Measurements from ENCODE around the gene APBB2. TPM values are rescaled to one million over a fixed set of nuclear protein-coding genes. Genes with fewer than 3 reads are reported as not detected.

APBB2 gene
- total and polyA plus RNA-seq, 2 of the 8 experiments (the other 6 are each of a cell fraction or from before 2014, with no cell fraction given) = 58.7 to 59.4 TPM

- H3K36me3 ChIP-seq (ENCODE audit: control insufficient read depth in 2 of 4, insufficient read depth in 4 of 4, low read length in 3 of 4) = no peaks in the 10 kb centered on the region
- FAIRE-seq (no peak), DNase-seq (ENCODE audit: low read depth in 1 of 2, low spot score in 2 of 2) (no peak)
- WGBS, 2 experiments (ENCODE audit: extremely low coverage in 1 of 2, insufficient coverage in 1 of 2, insufficient read length in 1 of 2, insufficient replicate concordance in 2 of 2, low coverage in 1 of 2, low lambda C conversion rate in 2 of 2, missing lambda C conversion rate in 1 of 2) = 86% methylated on average over 1 of the region's 1 CpG; no CpG with 5 or more reads in 1 of the 2 experiments
- peaks cover 5 to 23% (median 10%) of the 10 kb centered on the region in 4 experiments for H3K4me1 ChIP-seq (replicated peaks in 1 of 4; ENCODE audit: control insufficient read depth in 3 of 4, insufficient read depth in 4 of 4, low read length in 3 of 4)
- no peak overlapping the region for H2BK20ac ChIP-seq (ENCODE audit: low read length)
- no peaks in the 10 kb centered on the region for H3K27me3 ChIP-seq (replicated peaks in 1 of 4; ENCODE audit: control insufficient read depth in 3 of 4, extremely low read depth in 1 of 4, insufficient read depth in 3 of 4, low read length in 3 of 4)
- peaks cover 3 to 33% of the 10 kb centered on the region in 2 experiments; a peak in 3 of 4 replicates for H3K79me2 ChIP-seq (ENCODE audit: control insufficient read depth in 1 of 2, insufficient read depth in 2 of 2, low read length in 2 of 2)
- no peak overlapping the region for H4K8ac ChIP-seq (ENCODE audit: extremely low read depth, insufficient read depth, low read length)
- H3K14ac ChIP-seq (ENCODE audit: insufficient read length) = no peak overlapping the region
- no peak overlapping the region for H2BK120ac ChIP-seq (replicated peaks; ENCODE audit: low read depth, low read length)
- peak overlapping the region; percentile 12; the same call in 1 of the 2 replicates for H2BK5ac ChIP-seq (ENCODE audit: low read depth, low read length)
- H3K9me3 ChIP-seq (ENCODE audit: insufficient read depth in 2 of 2, low read depth in 1 of 2, low read length in 1 of 2) = no peaks in the 10 kb centered on the region
- no peak overlapping the region for H3K4me2 ChIP-seq (ENCODE audit: insufficient read depth in 1 of 2, low read depth in 2 of 2, low read length in 2 of 2)
- H3K23me2 ChIP-seq (ENCODE audit: low read depth, low read length) = peaks cover 5% of the 10 kb centered on the region
- H3K79me1 ChIP-seq (ENCODE audit: low read depth, low read length) = no peaks in the 10 kb centered on the region; the same call in 1 of the 2 replicates
- H3K9ac ChIP-seq (replicated peaks in 1 of 4; ENCODE audit: extremely low read depth in 1 of 4, low read depth in 3 of 4, low read length in 3 of 4) = no peak overlapping the region
- no peak overlapping the region for H4K5ac ChIP-seq (ENCODE audit: insufficient read length, low read depth, low read length)
- no peak overlapping the region for H3K18ac ChIP-seq (ENCODE audit: extremely low read depth, low read length)
- no peak overlapping the region for H2AFZ ChIP-seq (ENCODE audit: low read length)
- H3K4me3 ChIP-seq (ENCODE audit: extremely low read depth in 1 of 4, insufficient read depth in 2 of 4, low read depth in 3 of 4, low read length in 4 of 4) = no peak overlapping the region
- no peak overlapping the region for H3K4ac ChIP-seq (replicated peaks; ENCODE audit: insufficient read length, low read depth, low read length)
- peak overlapping the region; percentile 22 for H2BK12ac ChIP-seq (ENCODE audit: low read depth, low read length)
- POLR2A ChIA-PET (ENCODE audit: partially characterized antibody) = no interaction called here
- H4K20me1 ChIP-seq (replicated peaks in 1 of 2; ENCODE audit: control insufficient read depth in 1 of 2, insufficient read depth in 2 of 2, low read length in 2 of 2) = no peaks in the 10 kb centered on the region
- no peak overlapping the region for H3K27ac ChIP-seq (ENCODE audit: low read depth, low read length)
- no peak overlapping the region for H3K56ac ChIP-seq (replicated peaks; ENCODE audit: insufficient read length, low read depth, low read length)
- H3K23ac ChIP-seq (ENCODE audit: insufficient read length) = no peak overlapping the region
- CTCF ChIA-PET (ENCODE audit: partially characterized antibody) = no interaction called here
- no peak overlapping the region for H4K91ac ChIP-seq (replicated peaks; ENCODE audit: insufficient read length, low read length)
- H2BK15ac ChIP-seq (ENCODE audit: low read length) = peak overlapping the region; percentile 53; the same call in 1 of the 2 replicates
- H2AK5ac ChIP-seq (ENCODE audit: low read depth, low read length) = peak overlapping the region; percentile 98
- TF ChIP-seq SRF (IDR thresholded peaks at IDR 0.05; ENCODE audit: low read depth, low read length) = no peak
- no peak for TF ChIP-seq RBBP5 (IDR thresholded peaks at IDR 0.05; ENCODE audit: borderline replicate concordance, low read depth, low read length)
- no peak for TF ChIP-seq SUZ12 (IDR thresholded peaks at IDR 0.05; ENCODE audit: low read length)
- TF ChIP-seq JUND (IDR thresholded peaks at IDR 0.05; ENCODE audit: low read length) = no peak
- no peak for TF ChIP-seq BRCA1 (IDR thresholded peaks at IDR 0.05; ENCODE audit: low read depth, low read length)
- no peak for TF ChIP-seq ATF3 (IDR thresholded peaks at IDR 0.05; ENCODE audit: insufficient read depth, low read depth, low read length)
- no peak for TF ChIP-seq TCF12 (IDR thresholded peaks at IDR 0.05; ENCODE audit: low read depth, low read length)
- no peak for TF ChIP-seq SIN3A (conservative IDR thresholded peaks at IDR 0.05 in 1 of 2, IDR thresholded peaks at IDR 0.05 in 1 of 2; ENCODE audit: low read depth in 1 of 2, low read length in 2 of 2)
- no peak for TF ChIP-seq YY1 (IDR thresholded peaks at IDR 0.05; ENCODE audit: low read depth, low read length)
- no peak for TF ChIP-seq PHF8 (conservative IDR thresholded peaks at IDR 0.05; ENCODE audit: low read depth, low read length)
- TF ChIP-seq SIRT6 (IDR thresholded peaks at IDR 0.05; ENCODE audit: low read length) = no peak
- no peak for TF ChIP-seq SP4 (IDR thresholded peaks at IDR 0.05; ENCODE audit: low read length)
- TF ChIP-seq MAX (IDR thresholded peaks at IDR 0.05) = no peak
Observed at GRCh38 chr4:41129128-41129754, 85.1 kb downstream of the APBB2 start.

Measured in H1 (cell line).